ENCODE results near the gene ZNF205. TPM values are rescaled to one million over a fixed set of nuclear protein-coding genes. Genes with fewer than 3 reads are reported as not detected.

Gene ZNF205
- total and polyA plus RNA-seq, 2 of the 13 experiments (the other 11 are each of a cell fraction or from before 2014, with no cell fraction given): 5.8 to 10.2 TPM

DNA sequence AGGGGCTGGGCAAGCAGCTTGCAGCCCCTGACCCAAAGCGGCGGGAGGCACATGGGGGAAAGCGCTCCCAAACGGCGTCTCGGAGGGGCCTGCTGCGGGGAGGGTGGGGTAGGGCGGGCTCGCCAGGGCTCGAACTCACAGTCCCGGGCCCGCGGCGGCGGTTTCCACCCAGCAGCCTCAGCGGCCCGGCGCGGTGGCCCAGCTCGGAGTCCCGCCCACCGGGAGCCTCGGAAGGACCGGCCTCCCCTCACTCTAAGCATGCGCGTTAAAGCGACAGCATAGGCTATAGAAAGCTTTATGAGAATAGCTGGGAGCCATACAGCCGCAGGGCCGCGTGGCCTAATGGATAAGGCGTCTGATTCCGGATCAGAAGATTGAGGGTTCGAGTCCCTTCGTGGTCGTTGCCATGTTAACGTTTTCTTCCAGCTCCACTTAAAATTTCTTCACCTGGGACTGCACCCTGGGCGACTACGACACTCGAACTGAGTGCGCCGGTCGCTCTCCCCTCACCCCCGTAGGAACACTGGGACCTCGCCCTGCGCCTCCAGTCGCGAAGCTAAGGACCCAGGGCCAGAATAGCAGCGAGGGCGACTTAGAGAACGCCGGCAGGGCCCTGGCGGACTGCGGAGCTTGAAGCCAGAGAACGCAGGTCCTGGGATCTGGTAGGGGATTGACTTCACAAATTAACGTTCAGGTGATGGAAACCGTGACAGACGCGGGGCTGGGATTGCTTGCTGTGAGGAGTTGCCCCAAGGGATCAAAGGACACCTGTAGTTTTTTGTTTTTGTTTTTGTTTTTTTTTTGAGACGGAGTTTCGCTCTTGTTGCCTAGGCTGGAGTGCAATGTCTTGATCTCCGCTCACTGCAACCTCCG is 38.2 kb downstream of the ZNF205 start (continued):
- TF ChIP-seq GTF2F1 (IDR thresholded peaks at IDR 0.05; ENCODE audit: low read length) (0 out of 2 replicates have a peak, but pooled peaks have one; percentile 63), ZNF432 (CRISPR knock-in tag; IDR thresholded peaks at IDR 0.05; ENCODE audit: borderline replicate concordance) (no peak), AKAP8 (CRISPR knock-in tag; IDR thresholded peaks at IDR 0.05) (peak; percentile 83; the same call in 1 of the 2 replicates), ZNF280B (CRISPR knock-in tag; IDR thresholded peaks at IDR 0.05; ENCODE audit: borderline replicate concordance) (no peak), CEBPB (IDR thresholded peaks at IDR 0.05; ENCODE audit: borderline replicate concordance, low read depth, low read length) (no peak), AHR (CRISPR knock-in tag; IDR thresholded peaks at IDR 0.05) (0 out of 2 replicates have a peak, but pooled peaks have one; percentile 40), ZNF557 (CRISPR knock-in tag; IDR thresholded peaks at IDR 0.05) (peak; percentile 71; the same call in 1 of the 2 replicates), ZIK1 (CRISPR knock-in tag; IDR thresholded peaks at IDR 0.05; ENCODE audit: borderline replicate concordance, low read depth) (no peak; the same call in 1 of the 2 replicates), ZNF496 (CRISPR knock-in tag; IDR thresholded peaks at IDR 0.05; ENCODE audit: insufficient replicate concordance) (no peak), ADNP (CRISPR knock-in tag; IDR thresholded peaks at IDR 0.05) (0 out of 2 replicates have a peak, but pooled peaks have one; percentile 22), TRAFD1 (CRISPR knock-in tag; IDR thresholded peaks at IDR 0.05; ENCODE audit: borderline replicate concordance) (peak; percentile 95; the same call in 1 of the 2 replicates), ZNF629 (CRISPR knock-in tag; conservative IDR thresholded peaks at IDR 0.05) (peak; percentile 71), ARID5B (CRISPR knock-in tag; IDR thresholded peaks at IDR 0.05) (peak; percentile 70), ZSCAN31 (CRISPR knock-in tag; IDR thresholded peaks at IDR 0.05; ENCODE audit: low read depth) (peak; percentile 98)
- TF ChIP-seq, protein P1, sequence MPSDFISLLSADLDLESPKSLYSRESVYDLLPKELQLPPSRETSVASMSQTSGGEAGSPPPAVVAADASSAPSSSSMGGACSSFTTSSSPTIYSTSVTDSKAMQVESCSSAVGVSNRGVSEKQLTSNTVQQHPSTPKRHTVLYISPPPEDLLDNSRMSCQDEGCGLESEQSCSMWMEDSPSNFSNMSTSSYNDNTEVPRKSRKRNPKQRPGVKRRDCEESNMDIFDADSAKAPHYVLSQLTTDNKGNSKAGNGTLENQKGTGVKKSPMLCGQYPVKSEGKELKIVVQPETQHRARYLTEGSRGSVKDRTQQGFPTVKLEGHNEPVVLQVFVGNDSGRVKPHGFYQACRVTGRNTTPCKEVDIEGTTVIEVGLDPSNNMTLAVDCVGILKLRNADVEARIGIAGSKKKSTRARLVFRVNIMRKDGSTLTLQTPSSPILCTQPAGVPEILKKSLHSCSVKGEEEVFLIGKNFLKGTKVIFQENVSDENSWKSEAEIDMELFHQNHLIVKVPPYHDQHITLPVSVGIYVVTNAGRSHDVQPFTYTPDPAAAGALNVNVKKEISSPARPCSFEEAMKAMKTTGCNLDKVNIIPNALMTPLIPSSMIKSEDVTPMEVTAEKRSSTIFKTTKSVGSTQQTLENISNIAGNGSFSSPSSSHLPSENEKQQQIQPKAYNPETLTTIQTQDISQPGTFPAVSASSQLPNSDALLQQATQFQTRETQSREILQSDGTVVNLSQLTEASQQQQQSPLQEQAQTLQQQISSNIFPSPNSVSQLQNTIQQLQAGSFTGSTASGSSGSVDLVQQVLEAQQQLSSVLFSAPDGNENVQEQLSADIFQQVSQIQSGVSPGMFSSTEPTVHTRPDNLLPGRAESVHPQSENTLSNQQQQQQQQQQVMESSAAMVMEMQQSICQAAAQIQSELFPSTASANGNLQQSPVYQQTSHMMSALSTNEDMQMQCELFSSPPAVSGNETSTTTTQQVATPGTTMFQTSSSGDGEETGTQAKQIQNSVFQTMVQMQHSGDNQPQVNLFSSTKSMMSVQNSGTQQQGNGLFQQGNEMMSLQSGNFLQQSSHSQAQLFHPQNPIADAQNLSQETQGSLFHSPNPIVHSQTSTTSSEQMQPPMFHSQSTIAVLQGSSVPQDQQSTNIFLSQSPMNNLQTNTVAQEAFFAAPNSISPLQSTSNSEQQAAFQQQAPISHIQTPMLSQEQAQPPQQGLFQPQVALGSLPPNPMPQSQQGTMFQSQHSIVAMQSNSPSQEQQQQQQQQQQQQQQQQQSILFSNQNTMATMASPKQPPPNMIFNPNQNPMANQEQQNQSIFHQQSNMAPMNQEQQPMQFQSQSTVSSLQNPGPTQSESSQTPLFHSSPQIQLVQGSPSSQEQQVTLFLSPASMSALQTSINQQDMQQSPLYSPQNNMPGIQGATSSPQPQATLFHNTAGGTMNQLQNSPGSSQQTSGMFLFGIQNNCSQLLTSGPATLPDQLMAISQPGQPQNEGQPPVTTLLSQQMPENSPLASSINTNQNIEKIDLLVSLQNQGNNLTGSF (CRISPR knock-in tag; IDR thresholded peaks at IDR 0.05): no peak

Data from HepG2 (cell line).